Astrocyte of the spinal cord (primary cell): Measurements from ENCODE around the gene SLC1A1.
"Not testable (repeated sequence)": the region's sequence is repeated elsewhere in the genome, so short reads cannot be mapped to it uniquely, and the experiment has no call there.

ENCODE experiments used
- DNase-seq: peaks from one replicate; pipeline ENCODE4 v3.0.0; 2011; ENCODE audit warnings: low read depth, low spot score
- H3K4me3 ChIP-seq: 2 replicates; pipeline ENCODE4 v1.5.1; 2011; ENCODE audit warnings: low read depth, mild to moderate bottlenecking, low read length, moderate library complexity
- in situ Hi-C: cut with HindIII; loops from 2 replicates; pipeline ENCODE4 v1.10.0; 2017; ENCODE audit warnings: low sequenced_read_pairs
- TF ChIP-seq, protein P1 (sequence below): IDR thresholded peaks from 2 replicates; pipeline ENCODE4 v1.5.1; 2012; ENCODE audit warnings: low read depth, mild to moderate bottlenecking, low read length, inconsistent platforms

The SLC1A1 gene

DNA sequence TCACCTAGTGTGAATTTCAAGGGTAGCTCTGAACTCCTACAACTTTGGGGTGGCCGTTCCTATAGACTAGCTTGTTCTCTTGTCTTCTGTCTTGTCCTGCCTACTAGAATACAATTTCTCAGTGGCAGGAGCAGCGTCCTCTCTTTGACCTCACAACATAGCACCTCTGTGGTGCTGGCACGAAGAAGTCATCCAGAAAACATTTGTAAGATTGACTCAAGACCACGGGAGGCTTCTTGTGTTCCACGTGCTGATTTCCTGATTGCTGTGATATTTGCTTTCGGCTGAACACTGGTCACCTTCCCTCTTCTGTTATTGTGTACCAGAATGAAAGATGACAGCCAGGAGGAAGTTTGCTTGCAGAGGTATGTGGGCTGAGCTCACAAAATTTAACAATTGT lies 27.0 kb downstream of the SLC1A1 start:
- in situ Hi-C loops, result no loop called here

DNA sequence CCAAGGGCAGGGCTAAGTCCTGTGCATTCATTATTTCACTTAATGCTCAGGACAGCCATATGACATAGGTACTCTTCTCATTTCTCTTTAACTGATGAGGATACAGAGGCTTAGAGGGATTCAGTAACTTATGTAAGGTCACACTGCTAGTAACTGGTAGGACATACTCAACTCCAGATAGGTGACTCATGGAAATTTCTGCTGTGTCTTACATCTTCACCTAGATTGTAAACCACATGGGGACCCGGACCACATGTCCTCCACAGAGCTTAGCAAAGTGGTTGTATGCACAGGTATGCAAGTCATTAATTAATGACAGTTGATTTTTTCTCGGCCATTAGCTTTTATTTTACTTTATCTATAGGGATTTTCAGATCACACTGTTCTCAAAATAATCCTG lies 29.3 kb downstream of the SLC1A1 start:
- TF ChIP-seq, protein P1, sequence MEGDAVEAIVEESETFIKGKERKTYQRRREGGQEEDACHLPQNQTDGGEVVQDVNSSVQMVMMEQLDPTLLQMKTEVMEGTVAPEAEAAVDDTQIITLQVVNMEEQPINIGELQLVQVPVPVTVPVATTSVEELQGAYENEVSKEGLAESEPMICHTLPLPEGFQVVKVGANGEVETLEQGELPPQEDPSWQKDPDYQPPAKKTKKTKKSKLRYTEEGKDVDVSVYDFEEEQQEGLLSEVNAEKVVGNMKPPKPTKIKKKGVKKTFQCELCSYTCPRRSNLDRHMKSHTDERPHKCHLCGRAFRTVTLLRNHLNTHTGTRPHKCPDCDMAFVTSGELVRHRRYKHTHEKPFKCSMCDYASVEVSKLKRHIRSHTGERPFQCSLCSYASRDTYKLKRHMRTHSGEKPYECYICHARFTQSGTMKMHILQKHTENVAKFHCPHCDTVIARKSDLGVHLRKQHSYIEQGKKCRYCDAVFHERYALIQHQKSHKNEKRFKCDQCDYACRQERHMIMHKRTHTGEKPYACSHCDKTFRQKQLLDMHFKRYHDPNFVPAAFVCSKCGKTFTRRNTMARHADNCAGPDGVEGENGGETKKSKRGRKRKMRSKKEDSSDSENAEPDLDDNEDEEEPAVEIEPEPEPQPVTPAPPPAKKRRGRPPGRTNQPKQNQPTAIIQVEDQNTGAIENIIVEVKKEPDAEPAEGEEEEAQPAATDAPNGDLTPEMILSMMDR, result no peak
- in situ Hi-C loops, result no loop called here
- no peak overlapping the region for H3K4me3 ChIP-seq
- no peak for DNase-seq

More for the DNA sequence above, 27.0 kb downstream of the SLC1A1 start:
- peak; percentile 24 for DNase-seq
- H3K4me3 ChIP-seq, result no peak overlapping the region
- TF ChIP-seq, protein P1, result no peak

DNA sequence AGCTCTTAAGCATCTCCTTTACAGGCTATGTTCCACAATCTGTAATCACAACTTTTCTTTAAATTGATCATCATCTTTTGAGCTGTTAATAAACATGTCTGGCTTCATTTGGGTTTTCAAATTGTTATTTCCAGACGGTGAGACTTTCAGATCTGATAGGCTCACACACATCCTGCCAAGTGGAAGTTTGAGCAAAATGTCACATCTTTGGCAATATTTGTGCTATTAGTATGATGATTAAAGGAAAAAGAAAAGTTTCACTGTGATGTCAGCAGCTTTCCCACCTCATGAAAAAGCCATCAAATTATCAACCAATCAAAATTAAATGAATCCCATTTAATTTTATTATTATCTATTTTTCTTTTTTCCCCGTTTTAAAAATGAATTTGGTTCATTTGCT lies 29.8 kb downstream of the SLC1A1 start:
- no peak for DNase-seq
- TF ChIP-seq, protein P1, result no peak
- in situ Hi-C loops, result no loop called here
- no peak overlapping the region for H3K4me3 ChIP-seq

DNA sequence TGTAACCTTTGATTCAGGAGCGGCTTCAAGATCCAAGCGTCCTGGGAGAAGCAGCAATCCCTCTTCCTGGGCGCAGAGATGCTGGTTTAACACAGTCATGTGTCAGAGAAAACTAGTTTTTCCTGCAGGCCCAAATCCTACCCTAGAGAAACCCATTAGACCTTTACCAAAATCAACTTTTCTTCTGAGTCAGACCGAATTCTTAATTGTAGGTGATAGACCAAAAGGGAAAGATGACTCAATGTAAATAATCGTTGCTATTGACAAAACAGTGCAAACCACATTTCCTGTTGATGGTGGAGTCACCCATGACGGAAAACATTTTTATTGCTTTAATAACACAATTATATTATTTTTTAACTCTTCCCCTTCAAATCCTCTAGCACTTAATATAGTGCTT lies 40.1 kb downstream of the SLC1A1 start:
- no peak overlapping the region for H3K4me3 ChIP-seq
- in situ Hi-C loops, result no loop called here
- TF ChIP-seq, protein P1, result no peak
- DNase-seq, result peak; percentile 63

DNA sequence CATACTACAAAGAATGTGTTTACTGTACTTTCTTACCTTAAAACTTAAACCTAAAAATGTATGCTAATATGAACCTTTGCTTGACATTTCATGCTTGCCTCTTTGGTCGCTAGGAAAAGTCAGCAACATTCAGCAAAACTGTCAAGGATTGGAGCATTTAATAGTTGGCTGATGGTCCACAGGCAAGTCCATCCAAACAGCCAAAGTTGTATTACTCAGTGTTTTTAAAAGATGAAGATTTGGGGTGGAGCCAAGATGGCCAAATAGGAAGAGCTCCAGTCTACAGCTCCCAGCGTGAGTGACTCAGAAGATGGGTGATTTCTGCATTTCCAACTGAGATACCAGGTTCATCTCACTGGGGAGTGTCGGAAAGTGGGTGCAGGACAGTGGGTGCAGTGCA lies 40.6 kb downstream of the SLC1A1 start:
- in situ Hi-C loops, H3K4me3 ChIP-seq: not testable (repeated sequence)
- DNase-seq, result peak; percentile 79

DNA sequence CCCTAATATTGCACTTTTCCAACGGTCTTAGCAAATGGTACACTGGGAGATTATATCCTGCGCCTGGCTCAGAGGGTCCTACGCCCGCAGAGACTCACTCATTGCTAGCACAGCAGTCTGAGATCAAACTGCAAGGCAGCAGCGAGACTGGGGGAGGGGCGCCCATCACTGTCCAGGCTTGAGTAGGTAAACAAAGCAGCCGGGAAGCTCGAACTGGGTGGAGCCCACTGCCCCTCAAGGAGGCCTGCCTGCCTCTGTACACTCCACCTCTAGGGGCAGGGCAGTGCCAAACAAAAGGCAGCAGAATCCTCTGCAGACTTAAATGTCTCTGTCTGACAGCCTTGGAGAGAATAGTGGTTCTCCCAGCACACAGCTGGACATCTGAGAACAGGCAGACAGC lies 41.1 kb downstream of the SLC1A1 start:
- H3K4me3 ChIP-seq, DNase-seq, in situ Hi-C loops: not testable (repeated sequence)

DNA sequence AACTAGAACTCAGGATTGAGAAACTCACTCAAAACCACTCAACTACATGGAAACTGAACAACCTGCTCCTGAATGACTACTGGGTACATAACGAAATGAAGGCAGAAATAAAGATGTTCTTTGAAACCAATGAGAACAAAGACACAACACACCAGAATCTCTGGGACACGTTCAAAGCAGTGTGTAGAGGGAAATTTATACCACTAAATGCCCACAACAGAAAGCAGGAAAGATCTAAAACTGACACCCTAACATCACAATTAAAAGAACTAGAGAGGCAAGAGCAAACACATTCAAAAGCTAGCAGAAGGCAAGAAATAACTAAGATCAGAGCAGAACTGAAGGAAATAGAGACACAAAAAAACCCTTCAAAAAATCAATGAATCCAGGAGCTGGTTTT lies 43.6 kb downstream of the SLC1A1 start:
- in situ Hi-C loops, H3K4me3 ChIP-seq, DNase-seq: not testable (repeated sequence)

DNA sequence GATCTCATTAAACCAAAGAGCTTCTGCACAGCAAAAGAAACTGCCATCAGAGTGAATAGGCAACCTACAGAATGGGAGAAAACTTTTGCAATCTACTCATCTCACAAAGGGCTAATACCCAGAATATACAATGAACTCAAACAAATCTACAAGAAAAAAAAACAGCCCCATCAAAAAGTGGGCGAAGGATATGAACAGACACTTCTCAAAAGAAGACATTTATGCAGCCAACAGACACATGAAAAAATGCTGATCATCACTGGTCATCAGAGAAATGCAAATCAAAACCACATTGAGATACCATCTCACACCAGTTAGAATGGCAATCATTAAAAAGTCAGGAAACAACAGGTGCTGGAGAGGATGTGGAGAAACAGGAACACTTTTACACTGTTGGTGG lies 45.9 kb downstream of the SLC1A1 start:
- in situ Hi-C loops, DNase-seq, H3K4me3 ChIP-seq: not testable (repeated sequence)

DNA sequence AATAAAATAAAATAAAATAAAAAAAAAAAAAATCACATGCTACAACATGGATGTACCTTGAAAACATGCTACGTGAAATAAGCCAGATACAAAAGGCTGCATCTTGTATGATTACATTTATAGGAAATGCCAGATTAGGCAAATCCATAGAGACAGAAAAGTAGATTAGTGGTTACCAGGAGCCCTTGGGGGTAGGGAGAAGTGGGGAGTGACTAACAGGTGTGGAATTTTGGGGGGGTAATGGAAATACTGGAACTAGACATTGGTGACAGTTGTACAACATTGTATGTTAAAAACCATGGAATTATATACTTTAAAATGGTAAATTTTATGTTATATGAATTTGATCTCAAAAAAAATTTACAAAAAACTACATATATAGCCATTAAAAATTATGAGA lies 47.3 kb downstream of the SLC1A1 start:
- TF ChIP-seq, protein P1, result no peak
- in situ Hi-C loops, result no loop called here
- no peak for DNase-seq
- no peak overlapping the region for H3K4me3 ChIP-seq
